Left ventricle myocardium inferior (tissue), 1 donor: ENCODE measurements around the gene SPATA2L. TPM values are rescaled to one million over a fixed set of nuclear protein-coding genes. Genes with fewer than 3 reads are reported as not detected.
"Not testable (repeated sequence)": the region's sequence is repeated elsewhere in the genome, so short reads cannot be mapped to it uniquely, and the experiment has no call there.

Experiments used
- DNase-seq: peaks from one replicate; pipeline ENCODE4 v3.0.0-alpha.2; 2020
- H3K27ac ChIP-seq: fragments of 200-600 bp; replicated peaks from 2 replicates; pipeline ENCODE4 v1.8.0; 2021
- H3K27me3 ChIP-seq: fragments of 200-600 bp; 2 replicates; pipeline ENCODE4 v1.8.0; 2021; ENCODE audit warnings: low read depth
- H3K36me3 ChIP-seq: fragments of 200-600 bp; 2 replicates; pipeline ENCODE4 v1.8.0; 2021
- H3K4me1 ChIP-seq: fragments of 200-600 bp; 2 replicates; pipeline ENCODE4 v1.8.0; 2021
- H3K4me3 ChIP-seq: fragments of 200-600 bp; 2 replicates; pipeline ENCODE4 v1.8.0; 2021; ENCODE audit warnings: mild to moderate bottlenecking, moderate library complexity
- H3K9me3 ChIP-seq: fragments of 200-600 bp; replicated peaks from 2 replicates; pipeline ENCODE4 v1.8.0; 2021
- CTCF ChIP-seq: fragments of 200-600 bp; IDR thresholded peaks from 2 replicates; pipeline ENCODE4 v1.8.0; 2021; ENCODE audit warnings: antibody characterized with exemption, mild to moderate bottlenecking, borderline replicate concordance
- intact Hi-C: fragments of 100-400 bp; cut with micrococcal nuclease; formaldehyde crosslinking; loops from one replicate; pipeline ENCODE4 v1.11.0; 2022
- total RNA-seq: library from RNA; stranded (reverse); fragmentation: NEBNext Ultra II Directional; extraction: Animal tissue kit (Norgen Biotek cat#: 25700); gene quantifications from one replicate; pipeline ENCODE4 v1.2.1, GENCODE V29; 2021
- donor health status: DM: no; HTN: yes; CAD: no; lungs with severe emphysema.

Gene SPATA2L
- total RNA-seq, 1 donor from 2014 or later: 2.1 TPM

DNA sequence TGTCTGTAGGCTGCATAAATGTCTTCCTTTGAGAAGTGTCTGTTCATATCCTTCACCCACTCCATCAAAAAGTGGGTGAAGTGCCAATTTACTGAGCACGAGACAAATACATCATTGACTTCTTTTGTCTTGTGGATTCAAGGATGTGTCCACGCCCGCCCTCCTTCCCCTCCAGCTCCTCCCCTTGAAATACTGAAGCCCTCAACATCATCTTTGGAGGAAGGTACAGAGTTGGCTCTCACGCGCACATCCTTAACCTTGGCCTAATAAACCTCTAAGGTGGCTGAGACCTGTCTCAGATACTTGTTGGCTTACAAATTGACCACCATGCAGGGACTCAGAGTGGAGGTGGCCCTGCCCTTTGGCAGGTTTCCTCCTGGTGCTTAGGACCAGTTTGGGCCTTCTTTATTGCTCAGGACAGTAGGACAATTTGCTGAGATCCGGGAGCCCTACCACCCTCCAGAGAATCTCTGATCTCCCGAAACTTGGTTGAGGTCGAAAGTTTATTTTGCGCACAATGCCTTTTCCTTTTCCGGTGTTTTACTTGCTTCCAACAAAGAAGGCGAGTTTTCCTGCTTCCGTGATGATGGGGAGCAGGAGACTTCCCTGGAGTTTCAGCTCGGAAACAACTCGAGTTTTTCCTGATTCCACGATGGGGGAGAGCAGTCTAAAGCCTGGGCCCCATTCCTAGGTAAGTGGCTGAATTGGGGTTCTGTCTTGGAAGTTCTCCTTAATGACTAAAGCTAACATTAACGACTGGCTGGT is 29.1 kb downstream of the SPATA2L start:
- no peak for TF ChIP-seq CTCF
- H3K36me3 ChIP-seq: no peaks in the 10 kb centered on the region
- H3K27ac ChIP-seq: peak overlapping the region; percentile 62
- intact Hi-C loops: no loop called here
- no peaks in the 10 kb centered on the region for H3K4me1 ChIP-seq
- no peak for DNase-seq
- peak overlapping the region; percentile 12 for H3K4me3 ChIP-seq
- no peaks in the 10 kb centered on the region for H3K9me3 ChIP-seq
- no peaks in the 10 kb centered on the region for H3K27me3 ChIP-seq

GRCh38 chr16:89671565-89671964 is 29.9 kb downstream of the SPATA2L start:
- H3K9me3 ChIP-seq, H3K36me3 ChIP-seq, intact Hi-C loops, H3K27me3 ChIP-seq, H3K4me1 ChIP-seq, H3K4me3 ChIP-seq, DNase-seq, H3K27ac ChIP-seq: not testable (repeated sequence)

- Histone ChIP-seq H3K9me3 (peaks cover 6% of the 10 kb centered on the region), H3K4me3 (no peak overlapping the region), H3K27me3 (no peaks in the 10 kb centered on the region), H3K4me1 (no peaks in the 10 kb centered on the region), H3K27ac (no peak overlapping the region), H3K36me3 (no peaks in the 10 kb centered on the region)
- no peak for TF ChIP-seq CTCF
- intact Hi-C loops: no loop called here
- DNase-seq: no peak
Observed at GRCh38 chr16:89670496-89671431, 30.7 kb downstream of the SPATA2L start.

DNA sequence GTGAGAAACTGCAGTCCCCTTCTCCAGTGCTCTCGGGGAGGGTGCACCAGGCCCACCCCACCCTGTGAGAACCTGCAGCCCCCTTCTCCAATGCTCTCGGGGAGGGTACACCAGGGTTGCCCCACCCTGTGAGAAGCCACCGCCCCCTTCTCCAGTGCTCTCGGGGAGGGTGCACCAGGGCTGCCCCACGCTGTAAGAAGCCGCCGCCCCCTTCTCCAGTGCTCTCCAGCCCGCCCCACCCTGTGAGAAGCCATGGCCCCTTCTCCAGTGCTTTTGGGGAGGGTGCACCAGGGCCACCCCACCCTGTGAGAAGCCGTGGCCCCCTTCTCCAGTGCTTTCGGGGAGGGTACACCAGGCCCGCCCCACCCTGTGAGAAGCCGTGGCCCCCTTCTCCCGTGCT is 31.8 kb downstream of the SPATA2L start:
- no peak for DNase-seq
- no peak for TF ChIP-seq CTCF
- intact Hi-C loops: no loop called here

DNA sequence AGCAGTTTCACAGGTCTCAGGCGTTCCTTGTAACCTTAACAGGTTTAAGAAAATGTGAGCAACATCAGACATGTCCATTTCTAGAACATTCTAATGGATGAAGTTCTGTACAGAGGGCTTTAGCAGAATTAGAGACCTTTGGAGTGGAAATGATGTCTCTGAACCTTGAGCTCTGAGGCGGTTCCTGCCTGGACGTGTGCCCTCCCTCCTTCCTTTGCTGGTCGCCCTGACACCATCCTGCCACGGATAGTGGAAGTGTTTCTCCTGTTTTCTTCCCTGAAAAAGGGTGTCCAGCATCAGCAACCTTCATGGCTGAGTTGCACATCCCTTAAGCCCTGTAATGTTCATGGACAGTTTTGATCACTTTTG is 32.7 kb downstream of the SPATA2L start:
- Histone ChIP-seq H3K4me3 (no peak overlapping the region), H3K4me1 (no peaks in the 10 kb centered on the region), H3K27me3 (no peaks in the 10 kb centered on the region), H3K36me3 (peaks cover 5% of the 10 kb centered on the region), H3K27ac (no peak overlapping the region), H3K9me3 (peaks cover 6% of the 10 kb centered on the region)
- TF ChIP-seq CTCF: no peak
- intact Hi-C loops: no loop called here
- no peak for DNase-seq

More for the DNA sequence above, 31.8 kb downstream of the SPATA2L start:
- no peak overlapping the region for H3K4me3 ChIP-seq
- H3K27ac ChIP-seq: no peak overlapping the region
- H3K36me3 ChIP-seq: no peaks in the 10 kb centered on the region
- H3K27me3 ChIP-seq: no peaks in the 10 kb centered on the region
- H3K9me3 ChIP-seq: peaks cover 6% of the 10 kb centered on the region
- no peaks in the 10 kb centered on the region for H3K4me1 ChIP-seq
